SK-N-SH (cell line): ENCODE data around the gene SLC35F4.

Source experiments
- CTCF ChIP-seq: fragments of 200-600 bp; sonication (generic); IDR thresholded peaks from 2 replicates; pipeline ENCODE4 v1.6.1; 2017; ENCODE audit warnings: antibody characterized with exemption, mild to moderate bottlenecking, moderate library complexity
- FOXM1 ChIP-seq: IDR thresholded peaks from 2 replicates; pipeline ENCODE4 v1.4.0; 2012; ENCODE audit warnings: low read depth, mild to moderate bottlenecking
- GABPA ChIP-seq: IDR thresholded peaks from 2 replicates; pipeline ENCODE4 v1.4.0; 2012; ENCODE audit warnings: low read depth, mild to moderate bottlenecking
- POLR2AphosphoS5 ChIP-seq: IDR thresholded peaks from 2 replicates; pipeline ENCODE4 v1.6.1; 2012; ENCODE audit warnings: low read depth, low read length
- REST ChIP-seq: IDR thresholded peaks from 2 replicates; pipeline ENCODE4 v1.6.1; 2012; ENCODE audit warnings: mild to moderate bottlenecking, low read depth, low read length, moderate library complexity

- no peak for TF ChIP-seq CTCF
- no peak for TF ChIP-seq FOXM1
- no peak for TF ChIP-seq GABPA
- no peak for TF ChIP-seq POLR2AphosphoS5
- TF ChIP-seq REST = no peak
Measured at GRCh38 chr14:57573173-57573572, 292.7 kb downstream of the SLC35F4 start.
